VCaP (cell line): ENCODE measurements around the gene FGF11.
A peak's percentile ranks its signal among the peaks of the same experiment; 100 is the strongest.

Experiments used
- H3K27ac ChIP-seq: fragments of 450-650 bp; 2 replicates; pipeline ENCODE4 v1.5.1; 2017
- CTCF ChIP-seq: fragments of 450-650 bp; conservative IDR thresholded peaks from 2 replicates; pipeline ENCODE4 v1.5.1; 2017; ENCODE audit warnings: mild to moderate bottlenecking, moderate library complexity

Gene FGF11

GRCh38 chr17:7396147-7396546 lies 43.2 kb upstream of the FGF11 start:
- H3K27ac ChIP-seq, result no peak overlapping the region
- no peak for TF ChIP-seq CTCF

- no peak for TF ChIP-seq CTCF
- H3K27ac ChIP-seq, result no peak overlapping the region
Measured at GRCh38 chr17:7398612-7399011, 40.7 kb upstream of the FGF11 start.

- peak overlapping the region; percentile 73 for H3K27ac ChIP-seq
- TF ChIP-seq CTCF, result no peak
Measured at GRCh38 chr17:7403043-7403726, 36.1 kb upstream of the FGF11 start.

- H3K27ac ChIP-seq, result peak overlapping the region; percentile 73
- no peak for TF ChIP-seq CTCF
Measured at GRCh38 chr17:7403727-7403976, 35.7 kb upstream of the FGF11 start.

- peak within 1 kb of the TSS; percentile 73 for H3K27ac ChIP-seq
- no peak for TF ChIP-seq CTCF
Measured at GRCh38 chr17:7403977-7404736, 35.2 kb upstream of the FGF11 start, which contains the start of gene TMEM256. Gene TMEM256, minus strand, starts transcription at chr17:7404097. Its CDS starts 13 bp downstream, at chr17:7404084.

GRCh38 chr17:7404737-7405349 lies 34.5 kb upstream of the FGF11 start:
- H3K27ac ChIP-seq, result peak overlapping the region; percentile 63; the same call in 1 of the 2 replicates
- no peak for TF ChIP-seq CTCF

GRCh38 chr17:7405350-7406234 lies 33.7 kb upstream of the FGF11 start:
- H3K27ac ChIP-seq, result peak overlapping the region; percentile 63; the same call in 1 of the 2 replicates

More at GRCh38 chr17:7405350-7406234, 33.7 kb upstream of the FGF11 start:
- no peak for TF ChIP-seq CTCF
